GM08714 (cell line): ENCODE data around the gene SRBD1.

Experiments
- H3K4me3 ChIP-seq: fragments of 200-500 bp; sonication (Bioruptor generic); 2 replicates; pipeline ENCODE4 v1.5.1; 2014; ENCODE audit warnings: mild to moderate bottlenecking, low read length, inconsistent platforms
- ZNF274 ChIP-seq: IDR thresholded peaks from 2 replicates; pipeline ENCODE4 v1.6.1; 2012; ENCODE audit warnings: mild to moderate bottlenecking, low read depth, low read length

SRBD1 gene

DNA sequence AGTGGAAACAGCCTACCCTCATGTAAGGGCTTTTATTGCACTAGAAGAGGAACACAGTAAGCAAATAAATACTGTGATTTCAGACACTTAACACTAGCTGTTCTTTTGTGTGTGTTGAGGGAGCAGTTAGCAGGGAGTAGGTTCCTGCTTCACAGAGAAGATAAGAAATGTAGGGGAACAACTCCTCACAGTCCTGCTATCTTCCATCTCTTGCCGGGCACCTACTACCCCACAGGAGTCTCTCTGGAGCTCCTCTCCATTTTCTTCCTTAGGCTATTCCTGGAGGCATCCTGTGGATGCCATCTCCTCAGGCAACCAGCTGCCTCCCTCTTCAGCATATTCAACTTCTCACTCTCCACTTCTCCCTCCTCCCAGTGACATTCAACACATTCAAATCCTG lies 145.0 kb downstream of the SRBD1 start:
- no peak overlapping the region for H3K4me3 ChIP-seq

DNA sequence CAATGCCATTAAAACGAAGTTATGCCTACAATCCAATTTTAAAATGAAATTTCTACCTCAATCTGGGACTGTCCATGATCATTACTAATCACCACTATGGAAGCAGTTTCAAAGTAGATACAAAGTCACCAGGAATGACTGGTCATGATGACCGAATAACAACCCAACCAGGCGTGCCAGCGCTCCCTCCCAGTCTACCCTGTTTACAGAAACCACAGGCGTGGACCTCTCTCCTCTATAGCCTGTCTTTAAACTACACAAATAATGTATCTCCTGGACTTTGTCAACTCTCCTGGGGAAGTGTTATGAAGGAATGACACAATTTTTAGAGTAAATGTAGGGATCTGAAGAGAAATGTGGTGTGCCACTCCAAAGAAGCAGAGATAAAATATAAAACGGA lies 150.2 kb downstream of the SRBD1 start:
- H3K4me3 ChIP-seq, result no peak overlapping the region
- no peak for TF ChIP-seq ZNF274

More for the DNA sequence above, 145.0 kb downstream of the SRBD1 start:
- no peak for TF ChIP-seq ZNF274

DNA sequence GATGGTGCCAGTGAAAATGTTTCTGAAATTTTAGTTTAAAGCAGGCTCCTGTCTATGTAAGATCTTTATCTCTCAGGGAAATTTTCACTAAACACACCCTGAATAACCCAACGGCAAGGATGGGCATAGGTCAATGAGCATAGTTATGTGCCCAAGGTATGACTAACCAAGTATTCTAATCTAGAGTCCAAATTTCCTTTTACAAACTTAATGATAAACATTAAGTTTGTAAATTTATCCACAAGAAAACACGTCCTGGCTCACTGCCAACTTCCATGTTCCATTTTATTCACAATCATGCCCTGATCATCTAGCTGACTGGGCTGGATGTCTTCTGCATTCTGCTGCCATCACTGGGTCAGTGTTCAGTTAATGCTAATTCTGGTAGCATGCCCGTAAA lies 151.2 kb downstream of the SRBD1 start:
- no peak for TF ChIP-seq ZNF274

DNA sequence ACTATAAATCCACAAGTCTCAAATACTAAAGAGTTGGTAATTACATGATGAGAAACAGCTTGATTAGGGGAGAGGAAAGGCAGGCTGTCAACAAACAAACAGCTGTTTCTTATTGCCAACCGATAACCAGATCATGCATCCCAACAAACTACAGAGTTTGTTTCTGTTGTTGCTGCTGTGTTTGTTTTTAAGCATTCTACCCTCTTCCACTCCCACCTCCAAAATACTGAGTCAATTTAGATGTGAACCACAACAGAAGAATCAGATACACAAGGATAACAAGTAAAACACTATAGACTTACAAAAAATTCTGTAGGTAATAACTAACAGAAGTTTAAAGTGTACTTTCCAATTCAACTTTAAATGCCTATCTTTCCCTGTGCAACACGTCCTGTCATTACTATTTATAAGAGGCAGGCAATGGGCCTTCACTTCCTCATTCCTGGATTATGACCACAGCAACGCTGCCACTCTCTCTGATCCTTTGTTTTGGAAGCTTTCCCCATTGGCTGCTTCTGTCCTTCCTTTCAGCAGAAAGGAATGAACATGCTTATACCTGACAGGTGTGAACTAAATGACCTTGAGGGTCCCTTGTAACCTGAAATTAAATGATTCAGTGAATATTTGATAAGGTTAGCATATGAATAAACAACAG lies 152.0 kb downstream of the SRBD1 start:
- H3K4me3 ChIP-seq, result no peak overlapping the region
- TF ChIP-seq ZNF274, result no peak

More for the DNA sequence above, 151.2 kb downstream of the SRBD1 start:
- no peak overlapping the region for H3K4me3 ChIP-seq

DNA sequence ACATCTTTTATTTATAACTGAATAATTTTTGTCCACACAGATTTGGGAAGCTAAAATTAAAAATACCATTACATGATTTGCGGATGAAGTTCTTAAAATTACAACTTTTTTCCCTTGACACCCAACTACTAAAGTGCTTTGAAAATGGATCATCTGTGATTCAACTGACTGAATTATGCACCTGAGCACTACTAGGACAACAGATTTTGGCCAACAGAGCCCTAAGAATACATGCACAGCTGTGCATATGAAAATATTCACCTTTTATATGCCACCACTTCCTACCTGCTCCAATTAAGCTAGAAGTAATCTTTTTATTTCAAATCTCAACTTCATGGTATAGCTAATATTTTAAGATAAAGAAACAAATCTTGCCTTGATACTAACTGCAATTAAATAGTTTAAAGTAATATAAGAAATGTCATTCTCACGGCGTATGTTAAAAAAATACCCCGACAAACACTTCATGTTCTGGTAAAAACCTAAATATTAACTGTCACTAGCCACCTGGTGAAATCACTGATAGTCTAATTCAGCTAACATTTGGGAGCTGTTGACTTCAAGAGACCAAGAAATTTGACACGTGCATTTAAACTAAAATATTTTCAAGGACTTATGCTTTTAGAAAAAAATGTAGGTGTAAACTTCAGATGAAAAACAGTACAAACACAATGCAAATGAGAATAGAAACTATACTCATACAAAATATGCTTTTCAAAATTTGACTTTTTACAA lies 153.7 kb downstream of the SRBD1 start:
- no peak for TF ChIP-seq ZNF274
- H3K4me3 ChIP-seq, result no peak overlapping the region

DNA sequence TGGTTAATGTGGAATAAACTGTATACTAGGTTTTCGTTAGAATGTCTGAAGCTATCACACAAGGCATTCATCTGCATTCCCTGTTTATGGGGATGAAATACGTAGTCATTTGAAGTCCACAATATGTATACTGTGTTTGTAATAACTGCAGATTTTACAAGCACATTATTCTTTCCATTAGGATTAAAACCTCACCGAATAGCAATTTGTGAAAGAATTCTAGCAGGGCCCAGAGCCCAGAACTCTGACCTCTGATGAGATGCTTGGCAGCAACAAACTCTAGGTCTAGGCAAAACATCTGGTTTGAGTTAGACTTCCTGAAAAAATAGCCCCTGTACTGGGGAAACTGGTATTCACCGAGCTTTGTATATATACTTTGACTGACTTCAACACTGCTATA lies 158.2 kb downstream of the SRBD1 start:
- H3K4me3 ChIP-seq, result no peak overlapping the region
- no peak for TF ChIP-seq ZNF274

DNA sequence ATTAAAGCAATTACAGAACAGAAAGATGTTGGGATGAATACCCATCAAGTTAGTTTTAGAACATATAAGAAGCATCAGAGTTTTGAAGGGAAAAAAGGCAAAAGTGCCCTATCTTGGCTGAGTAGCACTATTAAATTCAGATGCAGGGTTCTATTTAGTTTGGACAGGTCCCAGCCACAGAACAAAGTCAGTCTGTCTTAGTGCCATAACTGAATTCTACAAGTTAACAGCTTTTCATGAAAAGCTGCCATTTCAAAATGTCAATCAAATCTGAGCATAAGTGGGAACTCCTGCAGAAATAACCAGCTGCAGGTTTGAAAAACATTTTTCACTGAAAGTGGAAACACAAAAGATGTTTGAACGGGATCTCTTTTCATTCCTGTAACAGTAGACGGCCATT lies 160.4 kb downstream of the SRBD1 start:
- TF ChIP-seq ZNF274, result no peak
- H3K4me3 ChIP-seq, result no peak overlapping the region

DNA sequence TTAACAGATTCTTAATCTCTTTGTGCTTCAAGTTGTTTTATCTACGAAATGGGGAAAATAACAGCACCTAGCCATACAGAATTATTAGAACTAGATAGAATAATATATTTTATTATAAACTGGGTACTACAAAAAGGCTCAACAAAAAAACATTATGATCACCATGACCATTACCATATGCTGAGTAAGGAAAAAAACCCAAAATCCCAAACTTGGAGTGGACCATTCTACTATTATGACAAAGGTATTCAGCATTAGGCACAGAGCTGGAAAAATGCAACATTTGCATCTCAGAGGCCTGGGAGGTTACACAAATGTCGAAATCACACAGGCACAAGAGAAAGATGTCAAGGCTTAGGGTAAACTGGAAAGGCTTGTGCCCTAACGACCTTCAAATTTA lies 162.8 kb downstream of the SRBD1 start:
- no peak for TF ChIP-seq ZNF274

DNA sequence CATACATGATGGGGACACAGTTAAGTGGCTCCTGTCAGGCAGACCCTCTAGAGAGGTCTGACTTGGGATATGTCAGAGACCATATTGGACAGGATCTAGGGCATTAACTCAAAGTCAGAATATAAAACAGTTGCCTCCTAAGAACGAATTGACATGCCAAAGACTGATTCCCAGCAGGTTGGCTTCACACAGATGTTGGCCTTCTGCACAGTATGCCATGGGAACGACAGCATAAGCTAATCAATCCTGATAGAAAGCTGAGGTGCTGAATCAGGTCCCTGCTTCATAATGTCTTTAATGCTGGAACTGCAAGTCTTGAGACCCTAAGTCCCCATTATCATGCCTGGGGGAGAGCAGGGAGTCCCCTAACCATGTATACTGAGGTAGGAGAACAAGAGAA lies 165.1 kb downstream of the SRBD1 start:
- no peak for TF ChIP-seq ZNF274
- H3K4me3 ChIP-seq, result no peak overlapping the region

More for the DNA sequence above, 162.8 kb downstream of the SRBD1 start:
- H3K4me3 ChIP-seq, result no peak overlapping the region

DNA sequence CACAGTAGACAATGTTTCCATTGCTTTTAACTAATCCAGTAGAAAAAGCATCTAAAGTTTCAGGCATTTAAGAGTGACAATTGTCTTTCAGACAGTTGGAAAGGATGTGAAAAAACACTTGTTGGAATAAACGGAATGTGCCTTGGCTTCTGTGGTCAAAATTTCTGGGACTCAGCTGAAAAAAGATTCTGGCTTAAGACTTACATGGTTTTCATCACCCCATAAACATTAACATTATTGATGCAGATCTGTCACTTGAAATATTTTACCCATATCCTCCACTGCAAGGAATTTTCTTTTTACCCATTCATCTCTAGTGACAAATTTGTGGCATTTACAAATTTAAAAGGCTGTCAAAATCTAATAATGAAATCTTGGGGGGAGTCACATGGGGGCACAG lies 166.0 kb downstream of the SRBD1 start:
- H3K4me3 ChIP-seq, result no peak overlapping the region
- no peak for TF ChIP-seq ZNF274

DNA sequence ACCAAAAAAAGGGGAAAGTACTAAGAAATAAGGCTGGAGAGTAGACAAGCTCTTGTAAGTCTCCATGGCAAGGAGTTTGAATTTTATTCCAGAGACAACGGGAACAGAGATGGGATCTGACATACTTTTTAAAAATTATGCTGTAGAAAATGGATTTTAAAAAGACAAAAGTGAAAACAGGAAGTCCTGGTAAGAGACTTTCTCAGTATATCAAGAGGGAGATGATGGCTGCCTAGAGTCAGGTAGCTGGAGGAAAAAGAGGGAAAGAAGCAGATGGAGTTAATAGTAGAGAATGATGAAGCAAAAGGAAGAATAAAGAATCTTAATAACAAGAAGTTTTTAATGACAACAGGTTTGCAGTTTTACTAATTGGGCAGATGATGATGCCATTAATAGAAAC lies 168.1 kb downstream of the SRBD1 start:
- no peak overlapping the region for H3K4me3 ChIP-seq
- TF ChIP-seq ZNF274, result no peak

DNA sequence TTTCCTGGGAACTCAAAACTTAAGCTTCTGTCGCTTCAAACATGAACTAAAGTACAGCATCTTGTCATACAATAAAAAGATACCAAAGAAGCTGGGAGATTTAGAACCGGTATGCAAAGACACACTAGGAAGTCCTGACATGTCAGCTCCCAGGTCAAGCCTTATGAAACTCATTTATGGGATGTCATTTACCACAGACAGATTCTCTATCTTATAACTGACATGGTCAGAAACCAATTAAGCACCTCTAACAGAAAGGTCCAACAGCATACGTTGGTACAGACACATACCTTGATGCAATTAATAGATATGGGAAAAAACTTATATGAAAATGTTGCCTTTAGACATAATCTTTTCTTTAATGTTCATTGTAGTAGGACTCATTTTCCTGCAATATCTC lies 169.0 kb downstream of the SRBD1 start:
- H3K4me3 ChIP-seq, result no peak overlapping the region
- no peak for TF ChIP-seq ZNF274

DNA sequence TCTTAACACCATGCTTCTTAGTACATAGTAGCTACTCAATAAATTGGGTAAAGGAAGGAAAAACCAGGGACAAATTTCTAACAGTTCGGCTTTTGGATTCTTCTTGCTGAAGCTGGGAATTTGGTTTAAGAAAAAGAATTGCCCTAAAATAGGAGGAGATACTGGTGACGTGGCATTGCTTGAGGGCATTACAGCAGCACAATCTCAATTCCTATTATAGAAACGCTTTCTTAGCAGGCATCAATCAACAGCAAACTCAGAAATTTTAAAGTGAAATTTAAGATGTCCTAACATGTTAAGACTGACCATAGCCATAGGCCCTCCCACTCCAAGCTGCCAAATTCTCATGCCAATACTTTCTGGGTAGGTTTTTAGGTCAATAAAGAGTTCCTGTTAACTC lies 169.5 kb downstream of the SRBD1 start:
- H3K4me3 ChIP-seq, result no peak overlapping the region
- no peak for TF ChIP-seq ZNF274

DNA sequence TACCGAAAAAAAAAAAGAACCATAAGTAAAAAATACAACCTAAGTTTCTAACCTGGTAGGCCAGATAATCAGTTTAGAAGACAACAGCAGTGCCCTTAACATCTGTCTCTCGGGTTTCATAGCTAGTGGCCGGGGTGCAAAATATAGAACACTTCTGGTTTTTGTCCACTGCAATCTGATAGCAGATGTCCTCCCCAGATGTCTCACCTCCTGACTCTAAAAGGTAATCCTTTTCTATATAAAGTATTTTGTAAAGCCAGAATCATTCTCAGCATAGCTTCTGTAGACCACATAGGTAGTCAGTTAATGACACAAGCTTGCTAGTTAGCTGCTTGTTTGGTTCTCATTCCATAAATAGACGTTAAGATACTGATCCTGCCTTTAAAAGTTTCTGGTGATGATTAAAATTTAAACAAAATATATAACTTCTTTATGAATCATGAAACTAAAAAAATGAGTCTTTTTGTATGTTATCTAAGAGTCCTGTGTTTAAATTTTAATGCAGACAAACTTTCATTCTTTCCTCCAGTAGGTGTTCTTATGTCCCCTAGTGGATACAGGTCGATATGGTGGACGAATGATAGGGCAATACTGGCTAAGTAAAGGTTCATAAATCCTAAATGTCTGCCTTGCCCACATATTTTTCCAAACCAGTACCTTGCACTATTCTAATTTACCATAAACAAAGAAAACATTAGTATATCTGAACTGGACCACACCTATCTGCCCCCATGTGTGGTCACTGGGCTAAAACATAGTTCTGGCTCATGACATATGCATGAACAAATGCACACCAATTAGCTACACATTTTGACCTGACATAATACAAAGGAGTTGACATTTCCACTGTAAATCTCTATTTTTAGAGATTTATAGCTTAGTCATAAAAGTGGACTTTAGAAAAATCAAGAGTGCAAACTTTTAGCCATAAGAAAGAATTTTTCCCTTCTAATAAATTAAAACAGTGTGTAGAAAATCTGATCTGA lies 171.0 kb downstream of the SRBD1 start:
- H3K4me3 ChIP-seq, result no peak overlapping the region
- no peak for TF ChIP-seq ZNF274
